Measurements from ENCODE around the gene RPH3AL.
"Not testable (repeated sequence)": the region's sequence is repeated elsewhere in the genome, so short reads cannot be mapped to it uniquely, and the experiment has no call there.

RPH3AL gene

DNA sequence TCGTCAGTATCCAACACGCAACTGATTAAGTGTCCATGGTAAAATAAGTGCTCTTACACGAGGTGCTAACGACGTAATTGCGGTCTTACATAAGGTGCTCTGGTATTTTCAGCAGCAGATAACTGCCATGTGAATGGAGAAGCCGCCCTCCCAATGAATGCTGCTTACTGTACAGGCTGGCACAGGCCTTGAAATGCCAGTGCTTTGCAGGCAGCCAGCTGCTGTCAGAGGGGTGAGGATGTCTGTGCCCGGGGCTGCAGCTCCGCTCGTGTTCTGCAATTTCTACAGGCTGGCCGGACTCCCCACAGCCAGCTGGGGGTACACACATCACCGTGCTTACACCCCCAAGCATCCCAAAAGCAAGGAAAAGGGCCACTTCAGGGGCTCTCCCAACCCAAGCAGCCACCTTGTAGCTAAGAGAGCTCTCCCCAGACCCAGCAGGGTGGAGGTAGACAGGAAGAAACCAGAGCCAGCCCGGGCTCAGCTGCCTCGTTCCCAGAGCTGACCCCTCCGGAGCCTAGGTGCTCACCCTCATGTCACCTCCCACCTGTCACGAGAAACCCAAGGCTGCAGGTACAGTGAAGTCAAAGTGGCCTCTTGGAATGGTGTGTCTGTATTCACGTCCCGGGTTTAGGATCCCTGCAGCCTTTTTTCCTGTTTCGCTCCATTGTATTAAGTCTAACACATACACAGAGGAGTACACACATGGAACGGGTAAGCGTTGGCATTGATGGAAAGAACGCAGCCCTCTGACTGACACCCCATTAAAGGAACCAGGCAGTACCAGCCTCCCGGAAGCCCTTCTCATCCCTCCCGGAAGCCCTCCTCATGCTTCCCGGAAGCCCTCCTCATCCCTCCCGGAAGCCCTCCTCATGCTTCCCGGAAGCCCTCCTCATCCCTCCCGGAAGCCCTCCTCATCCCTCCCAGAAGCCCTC is 27.2 kb upstream of the RPH3AL start:
- H3K27ac ChIP-seq, result no peak overlapping the region
- TF ChIP-seq, protein P1, sequence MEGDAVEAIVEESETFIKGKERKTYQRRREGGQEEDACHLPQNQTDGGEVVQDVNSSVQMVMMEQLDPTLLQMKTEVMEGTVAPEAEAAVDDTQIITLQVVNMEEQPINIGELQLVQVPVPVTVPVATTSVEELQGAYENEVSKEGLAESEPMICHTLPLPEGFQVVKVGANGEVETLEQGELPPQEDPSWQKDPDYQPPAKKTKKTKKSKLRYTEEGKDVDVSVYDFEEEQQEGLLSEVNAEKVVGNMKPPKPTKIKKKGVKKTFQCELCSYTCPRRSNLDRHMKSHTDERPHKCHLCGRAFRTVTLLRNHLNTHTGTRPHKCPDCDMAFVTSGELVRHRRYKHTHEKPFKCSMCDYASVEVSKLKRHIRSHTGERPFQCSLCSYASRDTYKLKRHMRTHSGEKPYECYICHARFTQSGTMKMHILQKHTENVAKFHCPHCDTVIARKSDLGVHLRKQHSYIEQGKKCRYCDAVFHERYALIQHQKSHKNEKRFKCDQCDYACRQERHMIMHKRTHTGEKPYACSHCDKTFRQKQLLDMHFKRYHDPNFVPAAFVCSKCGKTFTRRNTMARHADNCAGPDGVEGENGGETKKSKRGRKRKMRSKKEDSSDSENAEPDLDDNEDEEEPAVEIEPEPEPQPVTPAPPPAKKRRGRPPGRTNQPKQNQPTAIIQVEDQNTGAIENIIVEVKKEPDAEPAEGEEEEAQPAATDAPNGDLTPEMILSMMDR (IDR thresholded peaks at IDR 0.05), result no peak
- TF ChIP-seq ZFX (IDR thresholded peaks at IDR 0.05; ENCODE audit: borderline replicate concordance), result no peak

DNA sequence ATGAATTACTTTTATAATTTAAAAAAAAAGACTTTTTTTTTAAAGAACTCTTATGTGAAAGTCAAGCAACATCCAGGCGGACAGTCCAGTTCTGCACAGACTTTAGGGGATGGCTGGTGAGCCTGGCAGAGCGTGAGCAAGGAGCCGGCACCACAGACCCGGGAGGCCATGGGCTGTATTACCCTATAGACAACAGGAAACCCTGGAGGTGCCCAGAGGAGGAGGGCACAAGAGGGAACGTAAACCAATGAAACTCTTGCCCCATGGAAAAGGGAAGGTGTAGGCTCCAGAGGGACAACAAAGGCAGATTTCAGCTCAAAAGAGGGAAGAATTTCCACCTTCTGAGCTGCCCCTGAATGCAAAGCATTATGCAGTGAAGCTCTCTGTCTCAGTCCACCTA is 25.5 kb upstream of the RPH3AL start:
- no peak for TF ChIP-seq ZFX (IDR thresholded peaks at IDR 0.05; ENCODE audit: borderline replicate concordance)
- TF ChIP-seq, protein P1 (IDR thresholded peaks at IDR 0.05), result no peak
- no peak overlapping the region for H3K27ac ChIP-seq

DNA sequence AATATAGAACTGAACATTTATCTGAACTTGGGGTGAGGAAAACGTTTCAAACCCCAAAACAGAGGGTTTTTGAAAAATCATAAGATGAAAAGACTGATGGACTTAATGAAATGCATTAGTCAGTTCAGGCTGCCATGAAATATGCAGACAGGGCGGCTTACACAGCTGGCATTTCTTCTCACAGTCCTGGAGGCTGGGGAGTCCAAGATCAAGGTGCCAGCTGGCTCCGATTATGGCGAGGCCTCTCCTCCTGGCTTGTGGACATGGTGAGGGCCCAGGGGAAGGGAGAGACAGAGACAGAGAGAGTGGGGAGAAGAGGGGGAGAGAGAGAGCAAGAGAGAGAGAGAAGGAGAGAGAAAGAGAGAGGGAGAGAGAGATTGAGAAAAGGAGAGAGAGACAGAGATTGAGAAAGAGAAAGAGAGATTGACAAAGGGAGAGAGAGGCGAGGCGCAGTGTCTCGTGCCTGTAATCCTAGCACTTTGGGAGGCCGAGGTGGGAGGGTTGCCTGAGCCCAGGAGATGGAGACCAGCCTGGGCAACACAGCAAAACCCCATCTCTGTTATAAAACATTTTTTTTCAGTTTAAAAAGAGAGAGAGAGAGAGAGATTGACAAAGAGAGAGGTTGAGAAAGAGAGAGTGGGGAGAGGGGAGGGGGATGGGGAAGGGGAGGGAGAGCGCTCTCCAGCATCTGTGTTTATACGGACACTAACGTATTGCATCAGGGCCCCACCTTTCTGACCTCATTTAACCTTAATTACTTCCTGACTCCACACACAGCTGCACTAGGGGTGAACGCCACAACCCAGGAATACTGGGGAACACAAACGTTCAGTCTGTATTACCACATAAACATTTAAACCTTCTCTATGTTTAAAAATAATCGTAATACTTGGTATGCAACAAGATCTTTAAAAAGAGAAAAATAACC is 24.6 kb upstream of the RPH3AL start:
- H3K27ac ChIP-seq, result no peak overlapping the region
- TF ChIP-seq ZFX (IDR thresholded peaks at IDR 0.05; ENCODE audit: borderline replicate concordance), result no peak
- TF ChIP-seq, protein P1 (IDR thresholded peaks at IDR 0.05), result no peak

GRCh38 chr17:373613-374230 is 21.1 kb upstream of the RPH3AL start:
- no peak for TF ChIP-seq ZFX (IDR thresholded peaks at IDR 0.05; ENCODE audit: borderline replicate concordance)
- TF ChIP-seq, protein P1 (IDR thresholded peaks at IDR 0.05), result no peak
- no peak overlapping the region for H3K27ac ChIP-seq

- no peak overlapping the region for H3K27ac ChIP-seq
- TF ChIP-seq, protein P1 (IDR thresholded peaks at IDR 0.05), result no peak
- no peak for TF ChIP-seq ZFX (IDR thresholded peaks at IDR 0.05; ENCODE audit: borderline replicate concordance)
Measured at GRCh38 chr17:372157-373152, 19.8 kb upstream of the RPH3AL start.

- TF ChIP-seq, protein P1 (IDR thresholded peaks at IDR 0.05), result no peak
- no peak for TF ChIP-seq ZFX (IDR thresholded peaks at IDR 0.05; ENCODE audit: borderline replicate concordance)
- H3K27ac ChIP-seq, result no peak overlapping the region
Measured at GRCh38 chr17:371583-371982, 19.0 kb upstream of the RPH3AL start.

- not testable (repeated sequence) for H3K27ac ChIP-seq
Measured at GRCh38 chr17:367656-368055, 15.0 kb upstream of the RPH3AL start.

- H3K27ac ChIP-seq, result not testable (repeated sequence)
Measured at GRCh38 chr17:366657-367615, 14.3 kb upstream of the RPH3AL start.

All from 22Rv1 (cell line).